IMR-90 (cell line): ENCODE data around the gene TMPRSS11B. TPM values are rescaled to one million over a fixed set of nuclear protein-coding genes. Genes with fewer than 3 reads are reported as not detected.

Experiments
- ATAC-seq: fragments of 200-7000 bp; cut with Tn5 transposase; 2 replicates; pipeline ENCODE4 v1.9.1; 2020; ENCODE audit warnings: low read depth, mild to moderate bottlenecking, moderate library complexity
- BruUV-seq: library from RNA; stranded (reverse); fragments of 400-500 nt; replicated peaks from 2 replicates; lab custom pipeline; 2021; lab: Mats Ljungman, UMichigan
- CTCF ChIA-PET: fragments of 300-600 bp; formaldehyde crosslinking; extraction: SDS; loops from one replicate; lab custom pipeline; 2021; ENCODE audit warnings: antibody characterized with exemption; lab: Yijun Ruan, JAX
- POLR2A ChIA-PET: fragments of 300-600 bp; sonication (Branson Sonifier 250); formaldehyde crosslinking; loops from one replicate; lab custom pipeline; 2022; ENCODE audit warnings: antibody characterized with exemption; ENCODE audit not compliant: unreplicated experiment; lab: Charles Lee
- DNase-seq: peaks from one replicate; pipeline ENCODE4 v3.0.0; 2013
- H2AFZ ChIP-seq: replicated peaks from 2 replicates; pipeline ENCODE3; 2013; ENCODE audit warnings: low read length, mild to moderate bottlenecking; ENCODE audit not compliant: poor library complexity
- H2AK5ac ChIP-seq: 2 replicates; pipeline ENCODE4 v1.6.1; 2013; ENCODE audit warnings: low read depth, low read length, inconsistent platforms
- H2AK9ac ChIP-seq: replicated peaks from 2 replicates; pipeline ENCODE3; 2013; ENCODE audit warnings: mild to moderate bottlenecking, low read depth, low read length, moderate library complexity; ENCODE audit not compliant: poor library complexity
- H2BK120ac ChIP-seq: 2 replicates; pipeline ENCODE4 v1.6.1; 2013; ENCODE audit warnings: low read depth, low read length, inconsistent platforms
- H2BK15ac ChIP-seq: 3 replicates; pipeline ENCODE4 v1.6.1; 2013; ENCODE audit warnings: low read depth, low read length, inconsistent platforms
- H2BK20ac ChIP-seq: 2 replicates; pipeline ENCODE4 v1.6.1; 2013; ENCODE audit warnings: low read depth, mild to moderate bottlenecking, inconsistent platforms, low read length, moderate library complexity
- H2BK5ac ChIP-seq: 2 replicates; pipeline ENCODE4 v1.6.1; 2013; ENCODE audit warnings: mild to moderate bottlenecking, low read depth, low read length, inconsistent platforms; ENCODE audit not compliant: poor library complexity, severe bottlenecking
- H3K14ac ChIP-seq: replicated peaks from 2 replicates; pipeline ENCODE4 v1.6.1; 2013; ENCODE audit warnings: low read depth, low read length, inconsistent platforms
- H3K18ac ChIP-seq: 2 replicates; pipeline ENCODE4 v1.6.1; 2013; ENCODE audit warnings: low read depth, low read length, control low read depth
- H3K23ac ChIP-seq: 2 replicates; pipeline ENCODE4 v1.6.1; 2013; ENCODE audit warnings: low read depth, low read length, inconsistent platforms
- H3K27ac ChIP-seq: 2 replicates; pipeline ENCODE4 v1.5.1; 2013; ENCODE audit warnings: mild to moderate bottlenecking, control low read depth, low read length; ENCODE audit not compliant: insufficient read depth
- H3K27me3 ChIP-seq: 2 replicates; pipeline ENCODE4 v1.6.1; 2013; ENCODE audit warnings: low read length; ENCODE audit not compliant: control insufficient read depth, insufficient read depth
- H3K36me3 ChIP-seq: 2 replicates; pipeline ENCODE4 v1.6.1; 2013; ENCODE audit warnings: low read length, mixed read lengths; ENCODE audit not compliant: control insufficient read depth, insufficient read depth
- H3K4ac ChIP-seq: 2 replicates; pipeline ENCODE4 v1.6.1; 2013; ENCODE audit warnings: low read depth, low read length, inconsistent platforms
- H3K4me1 ChIP-seq: 2 replicates; pipeline ENCODE4 v1.6.1; 2013; ENCODE audit warnings: low read length, mixed read lengths; ENCODE audit not compliant: control insufficient read depth, insufficient read depth
- H3K4me2 ChIP-seq: 2 replicates; pipeline ENCODE4 v1.6.1; 2013; ENCODE audit warnings: low read depth, mild to moderate bottlenecking, control low read depth, low read length, moderate library complexity
- H3K4me3 ChIP-seq: 2 replicates; pipeline ENCODE4 v1.5.1; 2013; ENCODE audit warnings: low read depth, mild to moderate bottlenecking, control low read depth, low read length, moderate library complexity; ENCODE audit not compliant: insufficient read depth
- H3K56ac ChIP-seq: 2 replicates; pipeline ENCODE4 v1.6.1; 2013; ENCODE audit warnings: low read length, inconsistent platforms; ENCODE audit not compliant: insufficient read depth; ENCODE audit errors: extremely low read depth
- H3K79me1 ChIP-seq, 2 experiments: 2 replicates each; pipeline ENCODE4 v1.6.1; 2013; ENCODE audit warnings: low read length in 2 of 2, inconsistent platforms in 1 of 2, low read depth in 1 of 2
- H3K9ac ChIP-seq: 2 replicates; pipeline ENCODE4 v1.6.1; 2013; ENCODE audit warnings: low read depth, low read length, control low read depth
- H3K9me1 ChIP-seq: 2 replicates; pipeline ENCODE4 v1.6.1; 2013; ENCODE audit warnings: low read length, inconsistent platforms; ENCODE audit not compliant: insufficient read depth
- H3K9me3 ChIP-seq: 2 replicates; pipeline ENCODE4 v1.6.1; 2013; ENCODE audit warnings: low read length; ENCODE audit not compliant: control insufficient read depth, insufficient read depth
- H4K20me1 ChIP-seq: 2 replicates; pipeline ENCODE4 v1.6.1; 2013; ENCODE audit warnings: low read length, inconsistent platforms; ENCODE audit not compliant: insufficient read depth
- H4K5ac ChIP-seq: 2 replicates; pipeline ENCODE4 v1.6.1; 2013; ENCODE audit warnings: mild to moderate bottlenecking, low read depth, low read length, control low read depth
- H4K8ac ChIP-seq, 2 experiments: 2 replicates each; pipeline ENCODE4 v1.6.1; 2013; ENCODE audit warnings: low read depth in 2 of 2, low read length in 2 of 2, control low read depth in 1 of 2, inconsistent platforms in 1 of 2
- H4K91ac ChIP-seq: 2 replicates; pipeline ENCODE4 v1.6.1; 2013; ENCODE audit warnings: low read depth, low read length, inconsistent platforms; ENCODE audit not compliant: insufficient read depth
- CEBPB ChIP-seq: IDR thresholded peaks from 2 replicates; pipeline ENCODE4 v1.6.1; 2012; ENCODE audit warnings: low read depth, low read length, improper control_type of control experiment
- CTCF ChIP-seq: conservative IDR thresholded peaks from 2 replicates; pipeline ENCODE4 v1.5.1; 2012; ENCODE audit warnings: mild to moderate bottlenecking, low read depth, low read length, improper control_type of control experiment
- ELK1 ChIP-seq: fragments of 150-350 bp; IDR thresholded peaks from 2 replicates; pipeline ENCODE4 v1.6.1; 2016; ENCODE audit warnings: low read depth, mild to moderate bottlenecking, low read length, moderate library complexity, borderline replicate concordance
- FOS ChIP-seq: fragments of 150-350 bp; IDR thresholded peaks from 2 replicates; pipeline ENCODE4 v1.6.1; 2016; ENCODE audit warnings: low read depth, low read length
- MXI1 ChIP-seq: IDR thresholded peaks from 2 replicates; pipeline ENCODE4 v1.6.1; 2012; ENCODE audit warnings: low read depth, mild to moderate bottlenecking, low read length, moderate library complexity, borderline replicate concordance
- POLR2A ChIP-seq: IDR thresholded peaks from 2 replicates; pipeline ENCODE4 v1.6.1; 2012; ENCODE audit warnings: mild to moderate bottlenecking, low read depth, low read length
- RCOR1 ChIP-seq: IDR thresholded peaks from 2 replicates; pipeline ENCODE4 v1.6.1; 2012; ENCODE audit warnings: mild to moderate bottlenecking, low read length, improper control_type of control experiment; ENCODE audit not compliant: insufficient replicate concordance
- dilution Hi-C: fragments of 300-500 bp; cut with HindIII; formaldehyde crosslinking; loops from one replicate; pipeline ENCODE4 v1.14.3; 2018; ENCODE audit warnings: low sequenced_read_pairs; ENCODE audit not compliant: unreplicated experiment
- in situ Hi-C: fragments of 300-500 bp; cut with MboI; formaldehyde crosslinking; loops from 3 replicates; pipeline ENCODE4 v1.14.3; 2019; ENCODE audit warnings: low sequenced_read_pairs, inconsistent platforms, mixed read lengths
- intact Hi-C: fragments of 100-400 bp; cut with micrococcal nuclease; formaldehyde crosslinking; loops from 2 replicates; pipeline ENCODE4 v1.10.0; 2022
- polyA plus RNA-seq, 3 experiments: library from polyadenylated mRNA; depleted of rRNA; stranded (reverse); fragments of >200 nt; gene quantifications; 2 replicates each; pipeline ENCODE4 v1.2.3, GENCODE V29; 2012; ENCODE audit warnings: low replicate concordance in 1 of 3
- total RNA-seq: library from RNA; depleted of rRNA; stranded (reverse); fragments of >200 nt; gene quantifications from 2 replicates; pipeline ENCODE4 v1.2.3, GENCODE V29; 2012

The TMPRSS11B gene
- total and polyA plus RNA-seq, 2 of the 4 experiments (the other 2 are of a cell fraction), result not detected

GRCh38 chr4:68183417-68183816, 62.1 kb downstream of the TMPRSS11B start:
- ATAC-seq, result no peak
- no TSS peak for BruUV-seq
- dilution Hi-C loops, result no loop called here

More at GRCh38 chr4:68183417-68183816, 62.1 kb downstream of the TMPRSS11B start:
- no peak overlapping the region for H3K18ac ChIP-seq
- no peak overlapping the region for H3K23ac ChIP-seq
- no peak overlapping the region for H4K5ac ChIP-seq
- in situ Hi-C loops, result no loop called here
- no peak overlapping the region for H2AFZ ChIP-seq
- H3K4me1 ChIP-seq, result no peaks in the 10 kb centered on the region
- H3K27ac ChIP-seq, result no peak overlapping the region
- no peak overlapping the region for H2BK15ac ChIP-seq
- H2BK20ac ChIP-seq, result no peak overlapping the region
- H3K9me3 ChIP-seq, result no peaks in the 10 kb centered on the region
- no peak overlapping the region for H3K4me2 ChIP-seq
- no peak overlapping the region for H3K14ac ChIP-seq
- no peak overlapping the region for H2BK5ac ChIP-seq
- H3K9me1 ChIP-seq, result no peaks in the 10 kb centered on the region
- H3K56ac ChIP-seq, result no peak overlapping the region
- H2BK120ac ChIP-seq, result no peak overlapping the region
- intact Hi-C loops, result no loop called here
- no peaks in the 10 kb centered on the region for H4K20me1 ChIP-seq
- no peak overlapping the region for H3K4ac ChIP-seq
- H2AK5ac ChIP-seq, result no peak overlapping the region
- H3K36me3 ChIP-seq, result no peaks in the 10 kb centered on the region
- H4K91ac ChIP-seq, result no peak overlapping the region
- no peak overlapping the region for H3K4me3 ChIP-seq
- ChIA-PET CTCF (no interaction called here), POLR2A (no interaction called here)
- no peak for DNase-seq
- H3K9ac ChIP-seq, result no peak overlapping the region
- no peak overlapping the region for H2AK9ac ChIP-seq
- H3K27me3 ChIP-seq, result no peaks in the 10 kb centered on the region
- H3K79me1 ChIP-seq, result no peaks in the 10 kb centered on the region
- H4K8ac ChIP-seq, result no peak overlapping the region
- no peak for TF ChIP-seq CTCF
- TF ChIP-seq CEBPB, result no peak
- no peak for TF ChIP-seq FOS
- no peak for TF ChIP-seq MXI1
- TF ChIP-seq POLR2A, result no peak
- TF ChIP-seq ELK1, result no peak
- TF ChIP-seq RCOR1, result no peak
